Smooth muscle cell of the pulmonary artery (primary cell): Measurements from ENCODE around the gene UBE3B. TPM values are rescaled to one million over a fixed set of nuclear protein-coding genes. Genes with fewer than 3 reads are reported as not detected.

Experiments
- total RNA-seq: library from RNA; depleted of rRNA; stranded (reverse); fragments of >200 nt; gene quantifications from 2 replicates; pipeline ENCODE4 v1.2.3, GENCODE V29; 2014

UBE3B gene
- 62.2 and 65.1 TPM in 2 replicates for total RNA-seq

GRCh38 chr12:109477185-109477962 is at the start of gene UBE3B, which contains the start of gene KCTD10:
UBE3B (plus strand) TSS chr12:109477634; CDS start chr12:109483552, 5,918 bp downstream.
KCTD10 (minus strand) TSS chr12:109477300; CDS start chr12:109477262, 38 bp downstream.

GRCh38 chr12:109573029-109573913 is 95.8 kb downstream of the UBE3B start, which contains the start of the genes MMAB and MVK:
MMAB (minus strand) TSS chr12:109573504; CDS start chr12:109573480, 24 bp downstream.
MVK (plus strand) TSS chr12:109573794; CDS start chr12:109574823, 1,029 bp downstream.

Other genes with a start within 250 kb of the UBE3B start
- gene FOXN4, start 168.3 kb upstream of the UBE3B start, total RNA-seq, result not detected in 2 replicates
- not detected in 2 replicates for gene MYO1H, start 129.7 kb upstream of the UBE3B start, total RNA-seq
- 52.2 and 80.9 TPM in 2 replicates for gene KCTD10, start 334 bp upstream of the UBE3B start, total RNA-seq
- 20.3 and 21.2 TPM in 2 replicates for gene MMAB, start 95.9 kb downstream of the UBE3B start, total RNA-seq
- 8.9 and 12.4 TPM in 2 replicates for gene MVK, start 96.2 kb downstream of the UBE3B start, total RNA-seq
- gene FAM222A, start 236.2 kb downstream of the UBE3B start, total RNA-seq, result under 0.01 and 0.23 TPM in 2 replicates